Osteocyte (in vitro differentiated cells): Measurements from ENCODE around the gene DDX31. TPM values are rescaled to one million over a fixed set of nuclear protein-coding genes. Genes with fewer than 3 reads are reported as not detected.

ENCODE experiments used
- DNase-seq: peaks from one replicate; pipeline ENCODE4 v3.0.0; 2021; ENCODE audit warnings: mixed read lengths; ENCODE audit not compliant: unreplicated experiment; ENCODE audit errors: extremely low spot score
- H3K27ac Mint-ChIP-seq: one replicate; pipeline ENCODE4 v1.8.0; 2021; ENCODE audit warnings: mild to moderate bottlenecking, mixed read lengths; ENCODE audit not compliant: unreplicated experiment
- H3K27me3 Mint-ChIP-seq: one replicate; pipeline ENCODE4 v1.8.0; 2021; ENCODE audit warnings: mixed read lengths; ENCODE audit not compliant: unreplicated experiment
- H3K36me3 Mint-ChIP-seq: one replicate; pipeline ENCODE4 v1.8.0; 2021; ENCODE audit warnings: mixed read lengths; ENCODE audit not compliant: unreplicated experiment
- H3K4me1 Mint-ChIP-seq: one replicate; pipeline ENCODE4 v1.8.0; 2021; ENCODE audit warnings: mixed read lengths; ENCODE audit not compliant: unreplicated experiment
- H3K4me3 Mint-ChIP-seq: one replicate; pipeline ENCODE4 v1.8.0; 2021; ENCODE audit warnings: mild to moderate bottlenecking, moderate library complexity, mixed read lengths; ENCODE audit not compliant: unreplicated experiment
- H3K9me3 Mint-ChIP-seq: one replicate; pipeline ENCODE4 v1.8.0; 2021; ENCODE audit warnings: mixed read lengths; ENCODE audit not compliant: unreplicated experiment
- total RNA-seq: library from RNA; stranded (reverse); gene quantifications from 2 replicates; pipeline ENCODE4 v1.2.1, GENCODE V29; 2021
- TF ChIP-seq, protein P1 (sequence below): fragments of 200-600 bp; sonication (generic); IDR thresholded peaks from 2 replicates; pipeline ENCODE4 v1.5.0; 2021; ENCODE audit warnings: antibody characterized with exemption, mild to moderate bottlenecking, moderate library complexity

DDX31 gene
- total RNA-seq, 1 donor from 2014 or later, result 14.6 TPM

DNA sequence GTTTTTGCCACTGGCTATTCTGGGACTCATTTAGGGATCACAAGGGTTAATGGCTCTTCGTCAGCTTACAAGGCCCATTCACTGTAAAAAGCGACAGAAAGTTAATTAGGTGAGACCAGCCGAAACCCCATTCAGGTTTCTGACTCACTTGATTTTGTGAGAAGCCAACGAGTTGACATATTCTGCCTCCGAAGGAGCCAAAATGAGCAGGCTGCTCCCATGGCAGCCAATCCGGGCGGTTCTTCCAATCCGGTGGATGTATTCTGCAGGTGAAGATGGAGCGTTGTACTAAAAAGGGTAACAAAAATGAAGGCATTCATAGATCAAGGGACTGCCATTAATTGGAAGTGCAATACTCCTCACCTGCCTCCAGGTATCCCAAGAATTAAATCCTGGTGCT is 39.7 kb downstream of the DDX31 start:
- Mint-ChIP-seq H3K36me3 (peaks cover 51% of the 10 kb centered on the region), H3K27ac (no peak overlapping the region), H3K4me1 (peaks cover 10% of the 10 kb centered on the region), H3K27me3 (no peaks in the 10 kb centered on the region), H3K4me3 (no peak overlapping the region), H3K9me3 (no peaks in the 10 kb centered on the region)
- DNase-seq, result no peak
- TF ChIP-seq, protein P1, sequence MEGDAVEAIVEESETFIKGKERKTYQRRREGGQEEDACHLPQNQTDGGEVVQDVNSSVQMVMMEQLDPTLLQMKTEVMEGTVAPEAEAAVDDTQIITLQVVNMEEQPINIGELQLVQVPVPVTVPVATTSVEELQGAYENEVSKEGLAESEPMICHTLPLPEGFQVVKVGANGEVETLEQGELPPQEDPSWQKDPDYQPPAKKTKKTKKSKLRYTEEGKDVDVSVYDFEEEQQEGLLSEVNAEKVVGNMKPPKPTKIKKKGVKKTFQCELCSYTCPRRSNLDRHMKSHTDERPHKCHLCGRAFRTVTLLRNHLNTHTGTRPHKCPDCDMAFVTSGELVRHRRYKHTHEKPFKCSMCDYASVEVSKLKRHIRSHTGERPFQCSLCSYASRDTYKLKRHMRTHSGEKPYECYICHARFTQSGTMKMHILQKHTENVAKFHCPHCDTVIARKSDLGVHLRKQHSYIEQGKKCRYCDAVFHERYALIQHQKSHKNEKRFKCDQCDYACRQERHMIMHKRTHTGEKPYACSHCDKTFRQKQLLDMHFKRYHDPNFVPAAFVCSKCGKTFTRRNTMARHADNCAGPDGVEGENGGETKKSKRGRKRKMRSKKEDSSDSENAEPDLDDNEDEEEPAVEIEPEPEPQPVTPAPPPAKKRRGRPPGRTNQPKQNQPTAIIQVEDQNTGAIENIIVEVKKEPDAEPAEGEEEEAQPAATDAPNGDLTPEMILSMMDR, result no peak

DNA sequence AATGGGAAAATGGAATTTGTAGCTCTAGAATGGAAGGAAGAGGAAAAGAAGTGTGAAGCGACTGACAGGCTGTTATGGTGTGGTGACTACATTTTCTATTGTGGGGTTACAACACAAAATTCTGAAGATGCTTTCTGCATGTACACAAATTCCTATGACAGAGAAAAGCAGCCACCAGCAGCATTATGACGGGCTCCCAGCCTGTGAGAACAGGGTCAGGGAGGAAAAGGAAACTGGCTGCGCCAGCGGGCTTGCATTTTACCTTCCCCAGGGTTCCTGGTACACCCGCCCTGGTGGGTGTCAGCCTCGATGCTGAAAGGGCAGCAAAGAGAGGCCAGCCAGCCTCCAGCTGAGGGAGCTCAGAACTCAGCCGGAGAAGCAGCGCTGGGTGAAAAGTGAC is 41.0 kb downstream of the DDX31 start:
- no peak for DNase-seq
- TF ChIP-seq, protein P1, result no peak
- H3K27ac Mint-ChIP-seq, result no peak overlapping the region
- H3K4me1 Mint-ChIP-seq, result peaks cover 9% of the 10 kb centered on the region
- H3K4me3 Mint-ChIP-seq, result no peak overlapping the region
- H3K36me3 Mint-ChIP-seq, result peaks cover 49% of the 10 kb centered on the region
- no peaks in the 10 kb centered on the region for H3K27me3 Mint-ChIP-seq
- H3K9me3 Mint-ChIP-seq, result no peaks in the 10 kb centered on the region

DNA sequence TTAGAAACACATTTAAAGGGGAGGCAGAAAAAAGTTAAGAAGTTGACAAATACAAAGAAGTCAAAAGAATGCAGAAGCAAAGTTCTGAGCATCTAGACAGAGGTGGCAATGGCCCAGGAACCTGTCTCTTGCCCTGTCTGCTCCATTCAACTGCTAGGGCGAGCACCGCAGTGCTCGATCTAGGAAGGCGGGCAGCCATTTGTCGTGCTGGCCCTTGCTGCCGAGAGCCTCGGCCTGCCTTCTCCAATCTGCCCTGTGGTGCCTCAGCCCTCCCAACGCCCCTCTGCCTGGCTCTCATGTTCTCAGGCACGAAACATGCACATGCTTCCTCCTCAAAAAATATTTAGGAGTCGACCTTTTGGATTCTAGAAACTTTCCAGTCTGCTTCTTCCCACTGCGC is 42.2 kb downstream of the DDX31 start:
- DNase-seq, result no peak
- Mint-ChIP-seq H3K27me3 (no peaks in the 10 kb centered on the region), H3K36me3 (peaks cover 48% of the 10 kb centered on the region), H3K4me3 (no peak overlapping the region), H3K4me1 (peaks cover 8% of the 10 kb centered on the region), H3K9me3 (no peaks in the 10 kb centered on the region), H3K27ac (no peak overlapping the region)
- TF ChIP-seq, protein P1, result no peak

DNA sequence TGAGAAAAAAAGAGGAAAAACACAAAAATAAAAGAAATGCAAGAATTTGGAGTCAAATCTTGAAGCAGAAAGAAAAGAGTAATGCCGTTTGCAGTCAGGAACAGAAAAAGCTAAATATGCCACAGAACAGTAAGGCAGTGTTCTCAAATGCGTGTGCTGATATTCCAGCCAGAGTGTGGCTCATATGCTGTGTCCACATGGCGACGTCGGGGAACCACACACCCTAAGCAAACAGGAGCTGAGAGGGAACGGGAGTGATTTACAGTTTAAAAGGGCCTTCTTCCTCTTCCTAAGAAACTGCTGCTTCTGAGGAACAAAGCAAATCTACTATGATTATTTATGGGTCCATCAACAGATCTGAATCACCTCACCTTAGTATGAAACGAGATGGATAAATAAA is 42.7 kb downstream of the DDX31 start:
- H3K4me3 Mint-ChIP-seq, result no peak overlapping the region
- DNase-seq, result no peak
- H3K36me3 Mint-ChIP-seq, result peaks cover 48% of the 10 kb centered on the region
- H3K27me3 Mint-ChIP-seq, result no peaks in the 10 kb centered on the region
- peaks cover 8% of the 10 kb centered on the region for H3K4me1 Mint-ChIP-seq
- H3K9me3 Mint-ChIP-seq, result no peaks in the 10 kb centered on the region
- H3K27ac Mint-ChIP-seq, result no peak overlapping the region
- TF ChIP-seq, protein P1, result no peak

DNA sequence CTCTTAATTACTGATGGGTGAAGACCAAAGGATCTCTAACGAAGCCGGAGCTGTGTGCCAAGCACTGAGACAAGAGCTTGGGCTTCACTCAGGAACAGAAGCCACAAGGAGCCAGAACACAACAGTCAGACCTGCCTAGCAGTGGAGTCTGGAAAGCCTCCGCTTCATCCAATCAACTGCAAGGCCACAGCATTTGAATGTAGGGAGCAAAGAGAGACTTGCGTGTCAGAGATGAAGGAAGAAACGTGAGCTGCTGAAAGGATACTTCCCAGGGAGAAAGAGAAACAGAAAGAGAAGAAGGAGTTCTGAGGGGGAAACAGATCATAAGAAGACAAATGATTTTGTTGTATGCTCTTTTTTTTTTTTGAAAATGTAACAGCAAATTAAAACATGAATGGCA is 43.5 kb downstream of the DDX31 start:
- Mint-ChIP-seq H3K36me3 (peaks cover 43% of the 10 kb centered on the region), H3K27ac (no peak overlapping the region), H3K9me3 (no peaks in the 10 kb centered on the region), H3K27me3 (no peaks in the 10 kb centered on the region), H3K4me1 (peaks cover 2% of the 10 kb centered on the region), H3K4me3 (no peak overlapping the region)
- DNase-seq, result no peak
- TF ChIP-seq, protein P1, result no peak
